Natural killer cell (primary cell): ENCODE measurements around the gene TLL1. TPM values are rescaled to one million over a fixed set of nuclear protein-coding genes. Genes with fewer than 3 reads are reported as not detected.

Source experiments
- ATAC-seq, 3 donors: fragments of 150-1000 bp in 2 of 3; fragments of 200-7000 bp in 1 of 3; cut with Tn5 transposase; 1 replicate in 1 of 3; 2 replicates in 2 of 3; pipeline ENCODE4 v1.10.0; 2021; ENCODE audit warnings: mild to moderate bottlenecking in 2 of 3, moderate library complexity in 2 of 3
- DNase-seq, 2 donors: peaks; one replicate each; pipeline versions ENCODE4 v3.0.0 to v3.0.0-alpha.2; 2013 to 2021; ENCODE audit warnings: mixed read lengths in 1 of 2
- H3K27ac ChIP-seq: one replicate; pipeline ENCODE4 v1.5.1; 2013; ENCODE audit warnings: mild to moderate bottlenecking, low read length
- H3K27me3 ChIP-seq: one replicate; pipeline ENCODE4 v1.6.1; 2013; ENCODE audit warnings: low read length; ENCODE audit not compliant: control insufficient read depth, insufficient read depth
- H3K36me3 ChIP-seq: one replicate; pipeline ENCODE4 v1.6.1; 2013; ENCODE audit warnings: low read length; ENCODE audit not compliant: control insufficient read depth, insufficient read depth
- H3K4me1 ChIP-seq: one replicate; pipeline ENCODE4 v1.6.1; 2013; ENCODE audit warnings: low read length; ENCODE audit not compliant: control insufficient read depth, insufficient read depth
- H3K4me3 ChIP-seq: one replicate; pipeline ENCODE4 v1.5.1; 2013; ENCODE audit warnings: low read length
- H3K9me3 ChIP-seq: one replicate; pipeline ENCODE4 v1.6.1; 2013; ENCODE audit warnings: low read length; ENCODE audit not compliant: control insufficient read depth, insufficient read depth
- H3K27ac Mint-ChIP-seq, 2 donors: one replicate each; pipeline ENCODE4 v1.8.0; 2022; ENCODE audit warnings: mild to moderate bottlenecking in 2 of 2, mixed read lengths in 2 of 2, moderate library complexity in 1 of 2
- H3K27me3 Mint-ChIP-seq, 2 donors: one replicate each; pipeline ENCODE4 v1.8.0; 2022; ENCODE audit warnings: low read depth in 2 of 2, mixed read lengths in 2 of 2
- H3K36me3 Mint-ChIP-seq: one replicate; pipeline ENCODE4 v1.8.0; 2022; ENCODE audit warnings: mixed read lengths
- H3K4me1 Mint-ChIP-seq, 2 donors: one replicate each; pipeline ENCODE4 v1.8.0; 2022; ENCODE audit warnings: mixed read lengths in 2 of 2
- H3K4me3 Mint-ChIP-seq: one replicate; pipeline ENCODE4 v1.8.0; 2022; ENCODE audit warnings: mild to moderate bottlenecking, moderate library complexity, mixed read lengths
- H3K9me3 Mint-ChIP-seq, 2 donors: one replicate each; pipeline ENCODE4 v1.8.0; 2022; ENCODE audit warnings: mixed read lengths in 2 of 2
- CTCF ChIP-seq: fragments of 200-600 bp; IDR thresholded peaks from one replicate; pipeline ENCODE4 v1.8.0; 2022; ENCODE audit warnings: antibody characterized with exemption
- whole genome bisulfite sequencing: methylation state at CpG from one replicate; pipeline ENCODE4 v1.1.7; 2013; ENCODE audit warnings: missing lambda C conversion rate; ENCODE audit not compliant: insufficient coverage; 5-methylcytosine and 5-hydroxymethylcytosine counted together
- intact Hi-C: fragments of 100-400 bp; cut with micrococcal nuclease; formaldehyde crosslinking; loops from one replicate; pipeline ENCODE4 v1.14.2; 2022
- total RNA-seq, 4 donors: library from RNA; stranded (reverse); fragments of 120-200 nt in 1 of 4; gene quantifications; one replicate each; pipeline versions ENCODE4 v1.2.3 to v1.2.4, GENCODE V29; 2013 to 2022

The TLL1 gene
- total RNA-seq, 3 donors from 2014 or later (not counting 1 experiment from before 2014, with no cell fraction given) = not detected

GRCh38 chr4:165927366-165927765 lies 54.3 kb downstream of the TLL1 start:
- ATAC-seq (no peak), DNase-seq (no peak)
- Histone ChIP-seq H3K4me3 (no peak overlapping the region), H3K27ac (no peak overlapping the region), H3K4me1 (no peaks in the 10 kb centered on the region), H3K36me3 (no peaks in the 10 kb centered on the region), H3K9me3 (no peaks in the 10 kb centered on the region), H3K27me3 (no peaks in the 10 kb centered on the region)
- intact Hi-C loops = no loop called here
- Mint-ChIP-seq H3K9me3 (peaks cover 8 to 11% of the 10 kb centered on the region in 2 donors), H3K36me3 (peaks cover 6% of the 10 kb centered on the region), H3K27me3 (no peaks in the 10 kb centered on the region), H3K4me3 (no peak overlapping the region), H3K4me1 (no peaks in the 10 kb centered on the region), H3K27ac (no peak overlapping the region)
- TF ChIP-seq CTCF = no peak
- 91% methylated on average over 3 of the region's 3 CpGs for WGBS

- H3K36me3 Mint-ChIP-seq = peaks cover 6% of the 10 kb centered on the region
- H3K9me3 Mint-ChIP-seq = peaks cover 8 to 11% of the 10 kb centered on the region in 2 donors
- ATAC-seq = no peak
- no peak overlapping the region for H3K4me3 Mint-ChIP-seq
- intact Hi-C loops = no loop called here
- Histone ChIP-seq H3K27me3 (no peaks in the 10 kb centered on the region), H3K36me3 (no peaks in the 10 kb centered on the region), H3K4me3 (no peak overlapping the region), H3K9me3 (no peaks in the 10 kb centered on the region), H3K27ac (no peak overlapping the region), H3K4me1 (no peaks in the 10 kb centered on the region)
- H3K27ac Mint-ChIP-seq = no peak overlapping the region
- TF ChIP-seq CTCF = no peak
- H3K4me1 Mint-ChIP-seq = no peaks in the 10 kb centered on the region
- DNase-seq = no peak
- no peaks in the 10 kb centered on the region for H3K27me3 Mint-ChIP-seq
- 82% methylated on average over 3 of the region's 3 CpGs for WGBS
These were observed 54.8 kb downstream of the TLL1 start for GRCh38 chr4:165927815-165928214.

- DNase-seq (no peak), ATAC-seq (no peak)
- Mint-ChIP-seq H3K4me1 (no peaks in the 10 kb centered on the region), H3K4me3 (no peak overlapping the region), H3K9me3 (peaks cover 8 to 11% of the 10 kb centered on the region in 2 donors), H3K27ac (no peak overlapping the region), H3K27me3 (no peaks in the 10 kb centered on the region), H3K36me3 (peaks cover 6% of the 10 kb centered on the region)
- no peak overlapping the region for H3K4me3 ChIP-seq
- H3K36me3 ChIP-seq = no peaks in the 10 kb centered on the region
- TF ChIP-seq CTCF = no peak
- no peaks in the 10 kb centered on the region for H3K4me1 ChIP-seq
- H3K27me3 ChIP-seq = no peaks in the 10 kb centered on the region
- no peaks in the 10 kb centered on the region for H3K9me3 ChIP-seq
- intact Hi-C loops = no loop called here
- 83% methylated on average over 2 of the region's 2 CpGs for WGBS
- no peak overlapping the region for H3K27ac ChIP-seq
These were observed 55.6 kb downstream of the TLL1 start for GRCh38 chr4:165928601-165929000.

- Mint-ChIP-seq H3K27me3 (no peaks in the 10 kb centered on the region), H3K27ac (no peak overlapping the region), H3K36me3 (peaks cover 6% of the 10 kb centered on the region), H3K4me1 (no peaks in the 10 kb centered on the region), H3K9me3 (peaks cover 8 to 15% of the 10 kb centered on the region in 2 donors), H3K4me3 (no peak overlapping the region)
- no peaks in the 10 kb centered on the region for H3K4me1 ChIP-seq
- WGBS = 80% methylated on average over 1 of the region's 2 CpGs
- H3K36me3 ChIP-seq = no peaks in the 10 kb centered on the region
- no peak overlapping the region for H3K27ac ChIP-seq
- H3K27me3 ChIP-seq = no peaks in the 10 kb centered on the region
- TF ChIP-seq CTCF = no peak
- no peaks in the 10 kb centered on the region for H3K9me3 ChIP-seq
- ATAC-seq = no peak
- H3K4me3 ChIP-seq = no peak overlapping the region
- intact Hi-C loops = no loop called here
- no peak for DNase-seq
These were observed 56.6 kb downstream of the TLL1 start for GRCh38 chr4:165929662-165930061.
